ENCODE measurements around the gene TSPAN32. TPM values are rescaled to one million over a fixed set of nuclear protein-coding genes. Genes with fewer than 3 reads are reported as not detected.

The TSPAN32 gene
- total RNA-seq, 1 experiment from 2014 or later, result not detected

- TF ChIP-seq, protein P1, sequence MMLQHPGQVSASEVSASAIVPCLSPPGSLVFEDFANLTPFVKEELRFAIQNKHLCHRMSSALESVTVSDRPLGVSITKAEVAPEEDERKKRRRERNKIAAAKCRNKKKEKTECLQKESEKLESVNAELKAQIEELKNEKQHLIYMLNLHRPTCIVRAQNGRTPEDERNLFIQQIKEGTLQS (IDR thresholded peaks at IDR 0.05), result no peak
- TF ChIP-seq EZH2phosphoT487 (IDR thresholded peaks at IDR 0.05; ENCODE audit: borderline replicate concordance), result no peak
- no peak for TF ChIP-seq EGR1 (IDR thresholded peaks at IDR 0.05; ENCODE audit: low read depth)
- no peak for TF ChIP-seq SRF (IDR thresholded peaks at IDR 0.05; ENCODE audit: low read depth)
- no peak for TF ChIP-seq RAD21 (IDR thresholded peaks at IDR 0.05; ENCODE audit: low read depth)
- TF ChIP-seq REST (IDR thresholded peaks at IDR 0.05; ENCODE audit: low read depth), result no peak
Measured at GRCh38 chr11:2256951-2257700, 44.7 kb upstream of the TSPAN32 start (continued).

DNA sequence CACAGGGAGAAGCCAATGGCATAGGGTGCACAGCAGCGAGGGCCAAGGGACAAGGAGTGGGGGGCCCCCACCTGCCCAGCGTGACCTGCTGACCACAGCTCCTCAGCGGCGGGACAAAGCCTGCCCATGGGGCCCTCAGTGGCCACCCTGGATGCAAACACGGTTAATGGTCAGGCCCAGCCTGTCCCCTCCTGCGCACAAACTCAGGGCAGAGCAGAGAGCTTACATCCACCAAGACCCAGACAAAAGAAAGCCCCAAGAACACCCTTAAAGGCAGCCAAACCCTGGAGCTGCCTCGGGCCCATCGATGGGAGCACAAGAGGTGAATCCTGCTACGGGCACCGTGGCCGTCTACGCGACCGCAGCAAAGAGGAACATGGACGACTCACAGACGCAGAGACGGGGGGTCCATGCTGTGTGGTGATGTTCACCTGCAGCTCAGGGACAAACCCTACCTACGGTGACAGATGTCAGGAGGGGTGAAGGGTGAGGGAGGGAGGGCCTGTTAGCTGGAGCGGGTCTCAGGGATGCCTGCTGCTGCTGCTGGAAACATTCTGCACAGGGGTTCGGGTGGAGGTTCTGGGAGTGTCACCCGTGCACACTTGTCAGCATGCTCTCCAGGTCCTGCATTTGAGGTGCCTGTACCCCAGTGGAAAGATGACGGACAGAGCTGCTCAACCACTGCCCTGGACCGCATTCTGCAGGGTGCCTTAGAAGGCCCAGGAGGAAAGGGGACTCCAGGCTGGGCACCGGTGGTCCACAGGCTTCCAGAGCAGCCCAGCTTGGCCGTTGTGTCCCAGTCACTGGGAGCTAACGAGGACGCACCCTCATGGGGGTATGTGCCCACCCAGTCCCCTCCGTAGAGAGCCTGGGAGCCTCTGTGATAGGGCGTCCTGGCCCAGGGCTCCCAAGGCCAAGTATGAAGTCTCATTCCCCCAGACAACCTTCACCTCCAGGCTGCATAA is 43.0 kb upstream of the TSPAN32 start:
- Histone ChIP-seq H3K79me2 (ENCODE audit: insufficient read depth, low read length) (no peaks in the 10 kb centered on the region), H3K27me3 (ENCODE audit: insufficient read depth, low read length) (no peaks in the 10 kb centered on the region), H3K4me1 (ENCODE audit: control insufficient read depth in 1 of 2, insufficient read depth in 2 of 2, low read length in 2 of 2) (peaks cover 0 to 3% of the 10 kb centered on the region in 2 experiments; a peak in 1 of 4 replicates), H3K36me3 (ENCODE audit: control insufficient read depth in 1 of 2, insufficient read depth in 2 of 2, low read length in 2 of 2) (no peaks in the 10 kb centered on the region), H3K4me3 (replicated peaks in 1 of 2; ENCODE audit: low read depth in 1 of 2, low read length in 2 of 2) (no peak overlapping the region), H3K9me2 (ENCODE audit: insufficient read depth) (no peaks in the 10 kb centered on the region), H3K27ac (ENCODE audit: low read depth, low read length) (no peak overlapping the region), H3K4me2 (ENCODE audit: low read length) (no peak overlapping the region), H4K20me1 (ENCODE audit: insufficient read depth) (no peaks in the 10 kb centered on the region), H3K9ac (ENCODE audit: low read length) (no peak overlapping the region), H2AFZ (ENCODE audit: low read depth, low read length, poor library complexity, severe bottlenecking) (no peak overlapping the region), H3K9me3 (ENCODE audit: control insufficient read depth in 1 of 2, insufficient read depth in 1 of 2, low read depth in 1 of 2, low read length in 2 of 2) (no peaks in the 10 kb centered on the region)
- ChIA-PET RAD21 (ENCODE audit: low non-redundant PET in 1 of 2, low total read pairs in 2 of 2, uncharacterized antibody in 2 of 2, unreplicated experiment in 2 of 2) (no interaction called here), CTCF (no interaction called here), POLR2A (no interaction called here)
- DNase-seq (ENCODE audit: low read depth, low spot score), result no peak
- ATAC-seq, result no peak
- BruUV-seq (replicated peaks), result no TSS peak
- no peak for TF ChIP-seq TCF7L2 (IDR thresholded peaks at IDR 0.05; ENCODE audit: borderline replicate concordance, extremely low read depth, insufficient read depth, insufficient read length)
- TF ChIP-seq RAD21 (IDR thresholded peaks at IDR 0.05; ENCODE audit: low read depth), result no peak
- intact Hi-C loops (cut with micrococcal nuclease), result no loop called here

Measured in HCT116 (cell line).